ENCODE data around the gene STAC3.

GRCh38 chr12:57263096-57263495, 12.1 kb upstream of the STAC3 start:
- TF ChIP-seq CEBPB (IDR thresholded peaks at IDR 0.05; ENCODE audit: low read depth), result no peak
- TF ChIP-seq POLR2AphosphoS5 (IDR thresholded peaks at IDR 0.05; ENCODE audit: low read depth, low read length), result no peak
- no peak for TF ChIP-seq POLR2A (IDR thresholded peaks at IDR 0.05; ENCODE audit: borderline replicate concordance, extremely low read depth, insufficient read depth, insufficient read length)
- no peak for TF ChIP-seq CTCF (IDR thresholded peaks at IDR 0.05 in 2 of 3, conservative IDR thresholded peaks at IDR 0.05 in 1 of 3; ENCODE audit: borderline replicate concordance in 1 of 3, insufficient read depth in 1 of 3, low read depth in 2 of 3, low read length in 2 of 3)
- no peak for TF ChIP-seq SRF (IDR thresholded peaks at IDR 0.05; ENCODE audit: low read depth)
- TF ChIP-seq, protein P1, sequence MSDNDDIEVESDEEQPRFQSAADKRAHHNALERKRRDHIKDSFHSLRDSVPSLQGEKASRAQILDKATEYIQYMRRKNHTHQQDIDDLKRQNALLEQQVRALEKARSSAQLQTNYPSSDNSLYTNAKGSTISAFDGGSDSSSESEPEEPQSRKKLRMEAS (IDR thresholded peaks at IDR 0.05), result no peak
